WERI-Rb-1 (cell line): Measurements from ENCODE around the gene OR2L5.

Experiments used
- DNase-seq: peaks from one replicate; pipeline ENCODE4 v3.0.0-alpha.2; 2020
- H3K27ac ChIP-seq: fragments of 250-450 bp; sonication (Bioruptor Pico); 2 replicates; pipeline ENCODE4 v1.5.1; 2020; ENCODE audit warnings: mild to moderate bottlenecking, moderate library complexity
- H3K27me3 ChIP-seq: fragments of 250-450 bp; sonication (Bioruptor Pico); 2 replicates; pipeline ENCODE4 v1.5.1; 2021; ENCODE audit warnings: mild to moderate bottlenecking, low read depth, moderate library complexity; ENCODE audit not compliant: insufficient read depth, severe bottlenecking
- H3K36me3 ChIP-seq: fragments of 250-450 bp; sonication (Bioruptor Pico); 2 replicates; pipeline ENCODE4 v1.5.1; 2020; ENCODE audit warnings: mild to moderate bottlenecking, moderate library complexity
- H3K4me3 ChIP-seq: 2 replicates; pipeline ENCODE4 v1.5.1; 2011; ENCODE audit warnings: low read depth, mild to moderate bottlenecking, control low read depth, low read length
- H3K9me3 ChIP-seq: fragments of 250-450 bp; sonication (Bioruptor Pico); 2 replicates; pipeline ENCODE4 v1.5.1; 2021; ENCODE audit warnings: mild to moderate bottlenecking, moderate library complexity; ENCODE audit not compliant: severe bottlenecking
- TF ChIP-seq, protein P1 (sequence below): IDR thresholded peaks from 2 replicates; pipeline ENCODE4 v1.5.1; 2011; ENCODE audit warnings: low read depth, mild to moderate bottlenecking, control low read depth, inconsistent platforms, low read length

OR2L5 gene

DNA sequence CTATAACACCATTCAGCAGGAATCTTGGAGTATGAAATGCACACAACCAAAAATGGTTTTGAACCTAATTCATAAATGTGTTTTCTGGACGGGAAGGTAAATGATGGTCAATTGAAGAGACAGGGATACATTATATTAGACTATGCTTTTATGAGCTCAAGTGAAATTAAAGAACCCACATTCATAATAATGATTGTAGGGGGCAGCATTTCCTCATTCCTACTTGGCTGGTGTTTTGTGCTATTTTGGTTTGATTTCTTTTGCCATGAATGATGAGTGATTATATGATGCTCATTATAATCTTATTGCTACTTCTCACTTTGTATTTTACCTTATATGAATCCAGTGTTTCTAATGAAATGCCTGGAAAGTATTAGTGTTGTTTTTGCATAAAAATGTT, 33.5 kb downstream of the OR2L5 start:
- peaks cover 64% of the 10 kb centered on the region for H3K27me3 ChIP-seq
- no peaks in the 10 kb centered on the region for H3K36me3 ChIP-seq
- no peak for DNase-seq
- H3K9me3 ChIP-seq: no peaks in the 10 kb centered on the region
- H3K27ac ChIP-seq: no peak overlapping the region
- TF ChIP-seq, protein P1, sequence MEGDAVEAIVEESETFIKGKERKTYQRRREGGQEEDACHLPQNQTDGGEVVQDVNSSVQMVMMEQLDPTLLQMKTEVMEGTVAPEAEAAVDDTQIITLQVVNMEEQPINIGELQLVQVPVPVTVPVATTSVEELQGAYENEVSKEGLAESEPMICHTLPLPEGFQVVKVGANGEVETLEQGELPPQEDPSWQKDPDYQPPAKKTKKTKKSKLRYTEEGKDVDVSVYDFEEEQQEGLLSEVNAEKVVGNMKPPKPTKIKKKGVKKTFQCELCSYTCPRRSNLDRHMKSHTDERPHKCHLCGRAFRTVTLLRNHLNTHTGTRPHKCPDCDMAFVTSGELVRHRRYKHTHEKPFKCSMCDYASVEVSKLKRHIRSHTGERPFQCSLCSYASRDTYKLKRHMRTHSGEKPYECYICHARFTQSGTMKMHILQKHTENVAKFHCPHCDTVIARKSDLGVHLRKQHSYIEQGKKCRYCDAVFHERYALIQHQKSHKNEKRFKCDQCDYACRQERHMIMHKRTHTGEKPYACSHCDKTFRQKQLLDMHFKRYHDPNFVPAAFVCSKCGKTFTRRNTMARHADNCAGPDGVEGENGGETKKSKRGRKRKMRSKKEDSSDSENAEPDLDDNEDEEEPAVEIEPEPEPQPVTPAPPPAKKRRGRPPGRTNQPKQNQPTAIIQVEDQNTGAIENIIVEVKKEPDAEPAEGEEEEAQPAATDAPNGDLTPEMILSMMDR: no peak
- no peak overlapping the region for H3K4me3 ChIP-seq

DNA sequence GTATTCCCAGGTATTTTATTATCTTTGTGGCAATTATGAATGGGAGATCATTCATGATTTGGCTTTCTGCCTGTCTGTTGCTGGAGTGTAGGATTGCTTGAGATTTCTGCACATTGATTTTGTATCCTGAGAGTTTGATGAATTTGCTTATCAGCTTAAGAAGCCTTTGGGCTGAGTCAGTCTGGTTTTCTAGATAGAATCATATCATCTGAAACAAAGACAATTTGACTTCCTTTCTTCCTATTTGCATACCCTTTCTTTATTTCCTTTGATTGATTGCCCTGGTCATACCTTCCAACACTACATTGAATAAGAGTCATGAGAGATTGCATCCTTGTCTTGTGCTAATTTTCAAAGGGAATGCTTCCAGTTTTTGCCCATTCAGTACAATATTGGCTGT, 41.2 kb downstream of the OR2L5 start:
- H3K4me3 ChIP-seq: no peak overlapping the region
- H3K27ac ChIP-seq: no peak overlapping the region
- H3K27me3 ChIP-seq: peaks cover 43% of the 10 kb centered on the region
- no peaks in the 10 kb centered on the region for H3K9me3 ChIP-seq
- no peaks in the 10 kb centered on the region for H3K36me3 ChIP-seq
- no peak for DNase-seq
- TF ChIP-seq, protein P1: no peak

DNA sequence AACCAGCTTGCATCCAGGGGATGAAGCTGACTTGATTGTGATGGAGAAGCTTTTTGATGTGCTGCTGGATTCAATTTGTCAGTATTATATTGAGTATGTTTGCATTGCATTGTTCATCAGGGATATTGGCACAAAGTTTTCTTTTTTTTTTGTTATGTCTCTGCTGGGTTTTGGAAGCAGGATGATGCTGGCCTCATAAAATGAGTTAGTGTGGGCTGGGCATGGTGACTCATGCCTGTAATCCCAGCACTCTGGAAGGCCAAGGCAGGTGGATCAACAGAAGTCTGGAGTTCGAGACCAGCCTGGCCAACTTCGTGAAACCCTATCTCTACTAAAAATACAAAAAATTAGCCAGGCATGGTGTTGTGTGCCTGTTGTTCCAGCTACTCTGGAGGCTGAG, 41.8 kb downstream of the OR2L5 start:
- Histone ChIP-seq H3K27me3 (peaks cover 47% of the 10 kb centered on the region), H3K27ac (no peak overlapping the region), H3K4me3 (no peak overlapping the region), H3K9me3 (no peaks in the 10 kb centered on the region), H3K36me3 (no peaks in the 10 kb centered on the region)
- TF ChIP-seq, protein P1: no peak
- DNase-seq: no peak

DNA sequence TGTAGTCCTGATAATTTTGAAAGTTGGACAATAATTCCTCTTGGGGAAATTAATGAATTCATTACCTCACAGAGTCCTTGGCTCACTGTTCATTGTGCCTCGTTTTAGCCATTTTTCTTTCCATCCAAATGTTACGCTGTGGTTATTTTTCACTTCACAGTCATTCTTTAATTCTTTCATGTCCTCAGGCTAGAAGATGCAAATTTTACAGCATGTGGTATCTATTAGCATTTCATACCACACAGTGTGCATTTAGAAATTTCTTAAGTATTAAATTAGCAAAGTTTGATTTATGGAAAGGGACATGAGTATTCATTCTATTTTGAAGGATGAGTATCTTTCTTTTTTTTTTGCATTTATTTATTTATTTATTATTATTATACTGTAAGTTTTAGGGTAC, 51.6 kb downstream of the OR2L5 start:
- TF ChIP-seq, protein P1: no peak
- Histone ChIP-seq H3K9me3 (peaks cover 2% of the 10 kb centered on the region), H3K36me3 (no peaks in the 10 kb centered on the region), H3K27me3 (peaks cover 50% of the 10 kb centered on the region), H3K27ac (no peak overlapping the region), H3K4me3 (no peak overlapping the region)
- DNase-seq: no peak

DNA sequence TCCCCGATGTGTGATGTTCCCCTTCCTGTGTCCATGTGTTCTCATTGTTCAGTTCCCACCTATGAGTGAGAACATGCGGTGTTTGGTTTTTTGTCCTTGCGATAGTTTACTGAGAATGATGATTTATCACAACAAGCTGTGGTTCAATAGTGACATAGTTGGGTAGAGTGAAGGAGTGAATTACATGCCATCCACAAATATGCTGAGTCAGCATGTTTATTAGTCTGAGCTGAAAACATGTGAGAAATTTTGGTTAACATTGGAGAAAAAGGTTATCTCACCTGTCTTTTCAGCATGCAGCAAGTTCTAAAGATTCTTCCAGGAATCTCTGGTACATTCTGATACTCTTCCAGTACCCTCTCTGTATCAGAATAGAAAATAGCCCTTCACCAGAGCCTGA, 52.1 kb downstream of the OR2L5 start:
- TF ChIP-seq, protein P1: no peak
- Histone ChIP-seq H3K4me3 (no peak overlapping the region), H3K36me3 (no peaks in the 10 kb centered on the region), H3K9me3 (peaks cover 2% of the 10 kb centered on the region), H3K27me3 (peaks cover 50% of the 10 kb centered on the region), H3K27ac (no peak overlapping the region)
- DNase-seq: no peak
